Dermis blood vessel endothelial cell (primary cell): ENCODE measurements around the gene PNN. TPM values are rescaled to one million over a fixed set of nuclear protein-coding genes. Genes with fewer than 3 reads are reported as not detected.
"Not testable (repeated sequence)": the region's sequence is repeated elsewhere in the genome, so short reads cannot be mapped to it uniquely, and the experiment has no call there.

Experiments used
- DNase-seq: peaks from one replicate; pipeline ENCODE4 v3.0.0; 2010
- total RNA-seq: library from RNA; depleted of rRNA; stranded (reverse); fragments of >200 nt; gene quantifications from 2 replicates; pipeline ENCODE4 v1.2.3, GENCODE V29; 2014

PNN gene
- 22.5 and 25.4 TPM in 2 replicates for total RNA-seq

DNA sequence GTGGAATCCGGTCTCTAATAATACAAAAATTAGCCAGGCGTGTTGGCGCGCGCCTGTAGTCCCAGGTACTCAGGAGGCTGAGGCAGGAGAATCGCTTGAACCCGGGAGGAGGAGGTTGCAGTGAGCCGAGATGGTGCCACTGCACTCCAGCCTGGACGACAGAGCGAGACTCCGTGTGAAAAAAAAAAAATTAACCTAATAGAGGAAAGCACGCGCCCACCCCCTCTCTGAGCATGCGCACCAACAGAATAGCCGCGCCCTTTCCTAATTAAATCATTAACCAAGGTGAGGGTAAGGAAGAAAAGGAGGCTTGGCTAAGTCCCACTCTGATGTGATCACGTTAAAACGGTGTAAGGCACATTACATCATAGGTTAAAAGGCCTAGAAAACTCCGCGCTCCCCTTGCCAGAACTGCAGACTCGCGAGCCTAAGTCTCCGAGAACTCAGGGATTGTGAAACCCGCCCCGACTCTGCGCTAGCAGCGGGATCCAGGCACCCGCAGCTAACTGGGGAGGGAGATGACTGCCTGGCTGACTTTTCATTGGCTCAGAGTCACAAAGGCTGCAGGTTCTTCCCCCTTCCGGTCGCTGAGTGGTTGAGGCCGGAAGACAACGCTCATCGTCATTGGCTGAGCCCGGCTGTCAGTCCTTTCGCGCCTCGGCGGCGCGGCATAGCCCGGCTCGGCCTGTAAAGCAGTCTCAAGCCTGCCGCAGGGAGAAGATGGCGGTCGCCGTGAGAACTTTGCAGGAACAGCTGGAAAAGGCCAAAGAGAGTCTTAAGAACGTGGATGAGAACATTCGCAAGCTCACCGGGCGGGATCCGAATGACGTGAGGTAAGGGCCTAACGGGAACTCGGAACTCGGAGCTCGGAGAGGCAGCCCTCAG lies at the start of gene PNN:
Gene PNN (plus strand): TSS at position 695 of the 885 bp plus-strand sequence. CDS start 26 bp downstream, at position 721.
- peak; percentile 100 for DNase-seq

DNA sequence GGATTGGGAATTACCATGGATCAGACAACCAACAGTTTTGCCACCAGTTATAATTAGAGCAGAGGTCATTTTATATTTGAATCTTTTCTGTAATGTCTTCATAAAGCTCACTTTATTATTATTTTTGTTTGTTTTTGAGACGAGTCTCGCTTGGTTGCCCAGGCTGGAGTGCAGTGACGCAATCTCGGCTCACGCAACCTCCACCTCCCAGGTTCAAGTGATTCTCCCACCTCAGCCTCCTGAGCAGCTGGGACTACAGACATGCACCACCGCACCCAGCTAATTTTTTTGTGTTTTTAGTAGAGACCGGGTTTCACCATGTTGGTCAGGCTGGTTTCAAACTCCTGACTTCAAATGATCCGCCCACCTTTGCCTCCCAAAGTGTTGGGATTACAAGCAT lies 37.2 kb upstream of the PNN start:
- DNase-seq: not testable (repeated sequence)

DNA sequence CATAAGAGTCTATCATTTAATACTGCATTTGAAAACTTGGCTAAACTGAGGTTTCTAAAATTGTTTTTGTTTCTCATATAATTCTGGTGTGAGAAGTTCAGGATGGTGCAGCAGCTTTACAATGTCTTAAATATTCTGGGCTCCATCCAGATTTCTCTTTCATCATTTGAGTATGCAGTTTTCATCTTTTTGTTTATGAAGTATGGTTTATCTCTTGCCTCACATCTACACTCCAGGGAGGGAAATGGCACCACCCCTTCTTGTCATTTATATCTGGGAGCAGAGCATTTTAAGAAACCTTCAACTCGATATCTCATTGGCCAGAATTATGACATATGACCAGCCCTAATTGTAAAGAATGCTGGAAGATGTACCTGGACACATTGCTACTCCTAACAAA lies 36.6 kb upstream of the PNN start:
- DNase-seq: no peak

DNA sequence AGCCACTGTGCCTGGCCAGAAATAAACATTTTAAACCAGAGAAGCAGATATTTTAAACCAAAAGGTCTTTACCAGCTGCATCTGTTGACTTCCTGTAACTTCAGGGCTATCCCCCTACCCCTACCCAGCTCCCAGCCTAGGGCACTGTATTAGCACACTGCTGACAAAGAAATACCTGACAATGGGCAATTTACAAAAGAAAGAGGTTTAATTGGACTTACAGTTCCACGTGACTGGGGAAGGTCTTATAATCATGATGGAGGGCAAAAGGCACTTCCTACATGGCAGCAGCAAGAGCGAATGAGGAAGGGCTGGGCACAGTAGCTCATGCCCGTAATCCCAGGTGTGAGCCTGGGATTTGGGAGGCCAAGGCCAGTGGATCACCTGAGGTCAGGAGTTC lies 34.9 kb upstream of the PNN start:
- no peak for DNase-seq

DNA sequence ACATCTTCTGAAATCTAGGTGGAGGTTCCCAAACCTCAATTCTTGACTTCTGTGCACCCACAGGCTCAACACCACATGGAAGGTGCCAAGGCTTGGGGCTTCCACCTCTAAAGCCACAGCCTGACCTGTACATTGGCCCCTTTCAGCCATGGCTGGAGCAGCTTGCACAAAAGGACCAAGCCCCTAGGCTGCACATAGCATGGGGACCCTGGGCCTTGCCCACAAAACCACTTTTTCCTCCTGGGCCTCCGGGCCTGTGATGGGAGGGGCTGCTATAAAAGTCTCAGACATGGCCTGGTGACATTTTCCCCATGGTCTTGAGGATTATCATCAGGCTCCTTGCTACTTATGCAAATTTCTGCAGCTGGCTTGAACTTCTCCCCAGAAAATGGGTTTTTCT lies 33.4 kb upstream of the PNN start:
- DNase-seq: not testable (repeated sequence)

DNA sequence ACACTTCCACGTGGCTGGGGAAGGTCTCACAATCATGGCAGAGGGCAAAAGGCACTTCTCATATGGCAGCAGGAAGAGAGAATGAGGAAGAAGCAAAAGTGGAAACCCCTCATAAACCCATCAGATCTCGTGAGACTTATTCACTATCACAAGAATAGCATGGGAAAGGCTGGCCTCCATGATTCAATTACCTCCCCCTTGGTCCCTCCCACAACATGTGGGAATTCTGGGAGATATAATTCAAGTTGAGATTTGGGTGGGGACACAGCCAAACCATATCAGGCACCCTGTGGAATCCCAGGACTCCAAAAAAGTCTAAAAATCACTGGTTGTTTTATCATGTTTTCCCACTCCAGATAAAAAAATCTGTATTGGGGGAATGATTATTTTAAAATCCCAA lies 31.8 kb upstream of the PNN start:
- DNase-seq: not testable (repeated sequence)

DNA sequence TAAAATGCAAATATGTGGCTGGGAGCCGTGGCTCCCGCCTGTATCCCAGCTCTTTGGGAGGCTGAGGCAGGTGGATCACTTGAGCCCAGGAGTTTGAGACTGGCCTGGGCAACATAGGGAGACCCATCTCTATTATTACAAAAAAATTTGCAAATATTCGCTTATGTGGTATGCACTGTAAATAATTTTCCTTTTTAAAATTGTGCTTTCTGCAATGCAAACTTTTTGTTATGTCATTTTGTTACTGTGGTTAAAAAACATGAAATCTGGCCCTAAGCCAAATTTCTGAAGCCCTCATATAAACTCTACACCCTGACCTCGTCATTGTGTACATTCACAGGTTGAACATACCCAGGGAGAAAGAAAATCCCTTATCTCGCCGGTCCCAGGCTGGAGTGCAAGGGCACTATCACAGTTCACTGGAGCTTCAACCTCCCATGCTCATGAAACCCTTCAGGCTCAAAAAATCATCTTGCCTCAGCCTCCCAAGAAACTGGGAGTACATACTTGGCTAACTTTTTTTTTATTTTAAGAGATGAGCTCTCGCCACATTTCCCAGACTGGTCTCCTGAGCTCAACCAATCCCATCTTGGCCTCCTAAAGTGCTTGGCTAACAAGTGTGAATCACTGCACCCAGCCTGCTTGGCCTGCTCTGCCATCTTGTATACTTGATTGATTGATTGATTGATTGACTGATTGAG lies 29.6 kb upstream of the PNN start:
- no peak for DNase-seq

DNA sequence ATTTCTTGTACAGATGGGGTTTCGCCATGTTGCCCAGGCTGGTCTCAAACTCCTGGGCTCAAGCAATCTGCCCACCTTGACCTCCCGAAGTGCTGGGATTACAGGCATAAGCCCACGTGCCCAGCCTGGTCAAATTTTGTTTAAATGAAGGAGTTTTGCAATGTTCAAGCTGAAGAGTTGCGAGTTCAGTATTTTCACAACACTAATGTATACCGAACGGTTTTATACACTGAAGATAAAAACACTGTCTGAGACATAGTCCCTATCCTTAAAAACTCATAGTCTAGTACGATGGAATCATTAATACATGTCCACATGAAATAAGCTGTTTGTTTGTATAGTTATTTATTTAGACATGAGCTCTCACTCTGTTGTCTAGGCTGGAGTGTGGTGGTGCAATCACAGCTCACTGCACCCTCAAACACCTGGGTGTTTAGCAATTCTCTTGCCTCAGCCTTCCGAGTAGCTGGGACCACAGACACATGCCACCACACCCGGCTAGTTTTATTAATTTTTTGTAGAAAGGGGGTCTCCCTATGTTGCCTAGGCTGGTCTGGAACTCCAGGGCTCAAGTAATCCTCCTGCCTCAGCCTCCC lies 20.4 kb upstream of the PNN start:
- no peak for DNase-seq

DNA sequence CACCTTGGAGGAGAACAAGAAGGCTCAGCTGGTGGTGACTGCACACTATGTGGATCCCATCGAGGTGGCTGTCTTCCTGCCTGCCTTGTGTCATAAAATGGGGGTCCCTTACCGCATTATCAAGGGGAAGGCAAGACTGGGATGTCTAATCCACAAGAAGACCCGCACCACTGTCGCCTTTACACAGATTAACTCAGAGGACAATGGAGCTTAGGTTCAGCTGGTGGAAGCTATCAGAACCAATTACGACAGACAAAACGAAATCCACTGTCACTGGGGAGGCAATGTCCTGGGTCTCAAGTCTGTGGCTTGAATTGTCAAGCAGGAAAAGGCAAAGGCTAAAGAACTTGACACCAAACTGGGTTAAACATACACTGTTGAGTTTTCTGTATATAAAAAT lies 17.6 kb upstream of the PNN start:
- no peak for DNase-seq

DNA sequence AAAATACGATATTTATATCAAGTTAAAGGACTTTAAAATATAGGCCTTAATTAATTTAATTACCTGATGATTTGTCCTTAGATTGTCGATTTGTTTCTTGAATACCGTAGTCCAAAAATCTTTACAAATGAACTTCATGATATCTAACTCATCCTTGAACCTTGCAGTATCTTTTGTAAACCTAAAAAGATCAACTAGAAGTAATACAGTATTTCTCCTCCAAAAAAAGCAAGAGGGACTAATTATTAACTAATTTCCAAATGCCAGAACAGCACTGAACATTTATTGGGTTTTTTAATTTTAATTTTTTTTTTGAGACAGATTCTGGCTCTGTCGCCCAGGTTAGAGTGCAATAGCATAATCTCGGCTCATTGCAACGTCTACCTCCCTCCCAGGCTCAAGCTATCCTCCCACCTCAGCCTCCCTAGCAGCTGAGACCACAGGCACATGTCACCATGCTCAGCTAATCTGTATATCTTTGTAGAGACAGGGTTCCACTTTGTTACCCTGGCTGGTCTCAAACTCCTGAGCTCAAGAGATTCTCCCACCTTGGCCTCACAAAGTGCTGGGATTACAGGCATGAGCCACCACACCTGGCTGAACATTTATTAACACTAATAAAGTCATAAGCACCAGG lies 16.7 kb upstream of the PNN start:
- DNase-seq: no peak

DNA sequence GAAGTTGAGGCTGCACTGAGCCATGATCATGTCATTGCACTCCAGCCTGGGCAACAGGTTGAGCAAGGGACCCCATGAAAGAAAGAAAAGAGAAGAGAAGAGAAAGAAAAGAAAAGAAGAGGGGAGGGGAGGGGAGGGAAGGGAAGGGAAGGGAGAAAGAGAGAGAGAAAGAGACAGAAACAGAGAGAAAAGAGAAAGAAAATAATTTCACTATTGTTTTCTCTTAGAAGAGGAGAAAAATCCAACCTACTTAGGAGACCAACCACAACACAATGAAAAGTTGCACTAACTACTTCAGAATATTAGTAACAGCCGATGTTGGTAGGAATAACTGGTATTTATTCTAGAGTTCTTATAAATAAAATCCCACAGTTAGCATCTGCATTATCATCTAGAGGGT lies 14.6 kb upstream of the PNN start:
- no peak for DNase-seq

DNA sequence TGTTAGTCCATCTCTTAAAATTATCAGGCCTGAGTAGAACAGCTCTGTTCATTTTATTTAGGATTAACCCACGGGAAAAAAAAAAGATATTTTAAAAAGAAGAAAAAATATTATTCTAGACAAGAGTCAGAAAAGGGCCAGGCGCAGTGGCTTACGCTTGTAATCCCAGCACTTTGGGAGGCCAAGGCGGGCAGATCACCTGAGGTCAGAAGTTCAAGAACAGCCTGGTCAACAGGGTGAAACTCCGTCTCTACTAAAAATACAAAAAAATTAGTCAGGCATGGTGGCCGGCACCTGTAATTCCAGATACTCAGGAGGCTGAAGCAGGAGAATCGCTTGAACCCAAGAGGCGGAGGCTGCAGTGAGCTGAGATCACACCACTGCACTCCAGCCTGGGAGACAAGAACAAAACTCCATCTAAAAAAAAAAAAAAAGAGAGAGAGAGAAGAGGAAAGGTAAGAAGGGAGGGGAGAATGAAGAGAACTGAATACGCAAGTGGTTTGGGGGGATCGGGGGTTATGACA lies 7.2 kb upstream of the PNN start:
- DNase-seq: not testable (repeated sequence)

DNA sequence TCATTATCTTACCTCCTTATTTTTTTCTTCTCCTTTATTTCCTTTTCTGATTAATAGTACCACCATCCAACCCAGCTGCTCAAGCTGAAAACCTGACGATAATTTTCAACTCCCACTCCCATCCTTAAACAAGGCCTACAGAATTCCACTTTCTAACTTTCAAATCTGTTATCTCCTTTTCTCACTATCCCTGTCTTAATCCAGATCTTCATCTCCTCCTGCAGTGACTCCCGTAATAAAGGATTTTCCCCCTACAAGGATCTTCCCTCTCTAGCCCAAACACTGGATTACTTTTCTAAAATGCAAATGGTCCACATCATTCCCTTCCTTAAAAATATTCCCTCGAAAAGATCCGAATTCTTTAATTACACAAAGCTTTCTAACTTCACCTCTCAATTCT lies 6.5 kb upstream of the PNN start:
- DNase-seq: no peak

DNA sequence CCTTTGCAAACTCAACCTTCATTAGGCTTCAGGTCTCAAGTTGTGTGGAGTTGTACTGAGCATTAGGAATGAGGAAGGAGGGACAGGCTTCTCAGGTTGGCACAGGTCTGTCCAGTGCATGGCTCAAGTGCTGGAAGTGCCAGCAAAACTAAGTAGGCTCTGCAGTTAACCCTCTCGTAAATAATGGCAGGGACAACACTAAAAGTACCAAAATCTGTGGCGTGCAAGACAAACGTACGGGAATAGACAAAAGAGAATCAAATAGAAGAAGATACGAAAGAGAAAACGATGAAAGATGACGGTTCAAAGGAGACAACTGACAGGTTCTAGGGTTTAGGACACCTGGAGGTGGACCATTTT lies 5.5 kb upstream of the PNN start:
- peak; percentile 34 for DNase-seq

DNA sequence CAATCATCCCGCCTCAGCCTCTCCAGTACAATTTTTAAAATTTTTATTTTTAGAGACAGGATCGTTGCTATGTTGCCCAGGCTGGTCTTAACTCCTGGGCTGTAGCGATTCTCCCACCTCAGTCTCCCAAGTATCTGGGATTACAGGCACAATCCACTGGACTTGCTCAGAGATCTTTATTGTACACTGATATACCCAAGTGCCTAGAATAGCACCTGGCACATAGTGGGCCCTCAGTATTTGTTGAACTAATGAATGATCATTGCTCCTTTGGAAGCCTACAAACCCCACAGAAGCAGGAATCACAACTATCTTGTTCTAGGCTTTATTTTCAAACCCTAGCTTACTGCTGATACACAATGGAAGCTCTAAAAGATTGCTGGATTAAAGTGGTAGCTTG lies 1.9 kb upstream of the PNN start:
- no peak for DNase-seq

DNA sequence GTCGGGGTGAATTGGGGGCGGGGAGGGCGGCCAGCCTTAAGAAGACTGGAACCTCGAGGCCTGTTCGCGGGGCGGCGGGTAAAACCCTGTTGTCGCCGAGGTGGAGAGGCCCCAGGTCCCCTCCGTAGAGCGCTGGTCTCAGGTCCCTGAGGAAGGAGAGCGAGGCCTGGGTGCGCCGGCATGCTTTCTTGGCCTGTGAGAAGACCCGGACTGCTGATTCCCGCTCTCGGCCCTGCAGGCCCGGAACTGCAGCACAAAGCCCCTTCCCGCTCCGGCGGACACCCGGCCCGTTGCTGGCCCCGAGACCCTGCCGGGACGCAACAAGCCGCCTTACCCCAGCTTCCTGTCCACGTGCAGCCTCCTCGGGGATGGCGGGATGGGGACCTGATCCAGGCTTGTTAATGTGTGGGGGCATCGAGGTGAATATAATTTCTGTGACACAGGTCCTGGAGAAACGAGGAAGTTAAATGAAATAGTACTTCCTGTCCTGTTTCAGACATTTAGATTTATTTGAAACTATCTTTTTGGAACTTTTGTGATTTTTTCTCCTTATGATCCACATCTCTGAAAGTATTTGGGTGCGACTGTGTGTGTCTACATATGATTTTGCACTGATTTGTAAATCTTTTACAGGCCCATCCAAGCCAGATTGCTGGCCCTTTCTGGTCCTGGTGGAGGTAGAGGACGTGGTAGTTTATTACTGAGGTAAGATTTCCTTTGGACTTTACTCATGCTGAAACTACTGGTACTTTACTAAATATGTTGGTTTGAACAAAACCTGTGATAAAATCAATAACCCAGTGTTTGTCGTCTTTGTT lies 600 bp downstream of the PNN start:
- peak; percentile 61 for DNase-seq

DNA sequence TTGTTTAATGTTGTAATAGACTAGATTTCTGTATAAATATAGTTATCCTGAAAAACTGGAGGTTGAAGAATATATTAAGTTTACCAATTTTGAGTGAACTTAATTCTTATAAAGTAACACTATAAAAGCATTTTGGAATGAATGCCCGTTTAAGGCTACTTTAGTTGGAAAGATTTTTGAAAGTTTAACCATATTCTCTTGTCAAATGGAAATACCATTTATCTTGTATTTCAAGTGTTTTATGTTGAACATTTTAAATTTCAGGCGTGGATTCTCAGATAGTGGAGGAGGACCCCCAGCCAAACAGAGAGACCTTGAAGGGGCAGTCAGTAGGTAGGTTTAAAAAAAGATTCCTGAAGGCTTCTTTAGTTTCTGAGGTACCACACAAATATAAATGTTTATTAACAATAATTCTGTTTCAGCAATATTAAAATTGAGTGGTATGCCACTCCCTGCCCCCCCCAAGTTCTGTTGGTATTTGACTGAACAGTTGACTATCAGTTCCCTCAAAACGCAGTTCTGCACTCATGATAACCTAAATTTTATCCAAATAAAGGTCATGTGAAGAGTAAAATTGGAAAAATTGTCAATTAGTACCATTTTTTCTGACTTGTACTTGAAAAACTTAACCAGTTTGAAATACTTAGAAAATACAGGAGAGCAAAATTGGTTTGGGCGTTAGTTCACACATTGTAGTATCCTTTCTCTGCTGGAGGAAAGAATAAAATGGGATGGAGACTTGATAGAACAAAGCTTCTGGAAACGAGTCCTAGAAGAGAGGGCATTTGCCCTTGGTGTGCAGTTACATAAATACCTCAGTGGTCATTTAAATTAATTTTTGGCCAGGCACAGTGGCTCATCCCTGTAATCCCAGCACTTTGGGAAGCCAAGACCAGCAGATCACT lies 1.5 kb downstream of the PNN start:
- DNase-seq: no peak

DNA sequence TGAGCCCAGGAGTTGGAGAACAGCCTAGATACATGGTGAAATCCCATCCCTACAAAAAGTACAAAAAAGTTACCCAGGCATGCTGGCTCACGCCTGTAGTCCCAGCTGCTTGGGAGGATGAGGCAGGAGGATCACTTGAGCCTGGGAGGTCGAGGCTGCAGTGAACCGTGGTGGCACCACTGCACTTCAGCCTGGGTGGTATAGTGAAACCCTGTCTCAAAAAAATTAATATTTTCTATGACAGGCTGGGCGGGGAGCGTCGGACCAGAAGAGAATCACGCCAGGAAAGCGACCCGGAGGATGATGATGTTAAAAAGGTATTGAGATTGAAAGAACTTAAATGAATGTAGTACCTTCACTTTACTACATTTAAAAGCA lies 2.1 kb downstream of the PNN start:
- no peak for DNase-seq

DNA sequence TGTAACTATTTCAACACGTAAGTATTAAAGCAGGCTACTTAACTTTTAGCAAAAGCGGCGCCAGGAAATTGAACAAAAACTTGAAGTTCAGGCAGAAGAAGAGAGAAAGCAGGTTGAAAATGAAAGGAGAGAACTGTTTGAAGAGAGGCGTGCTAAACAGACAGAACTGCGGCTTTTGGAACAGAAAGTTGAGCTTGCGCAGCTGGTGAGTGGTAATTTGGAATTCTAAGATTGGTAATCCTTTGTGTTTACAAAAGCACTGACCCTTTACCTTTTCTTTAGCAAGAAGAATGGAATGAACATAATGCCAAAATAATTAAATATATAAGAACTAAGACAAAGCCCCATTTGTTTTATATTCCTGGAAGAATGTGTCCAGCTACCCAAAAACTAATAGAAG lies 4.0 kb downstream of the PNN start:
- no peak for DNase-seq

DNA sequence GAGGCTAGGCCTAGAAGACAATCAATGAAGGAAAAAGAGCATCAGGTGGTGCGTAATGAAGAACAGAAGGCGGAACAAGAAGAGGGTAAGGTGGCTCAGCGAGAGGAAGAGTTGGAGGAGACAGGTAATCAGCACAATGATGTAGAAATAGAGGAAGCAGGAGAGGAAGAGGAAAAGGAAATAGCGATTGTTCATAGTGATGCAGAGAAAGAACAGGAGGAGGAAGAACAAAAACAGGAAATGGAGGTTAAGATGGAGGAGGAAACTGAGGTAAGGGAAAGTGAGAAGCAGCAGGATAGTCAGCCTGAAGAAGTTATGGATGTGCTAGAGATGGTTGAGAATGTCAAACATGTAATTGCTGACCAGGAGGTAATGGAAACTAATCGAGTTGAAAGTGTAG lies 5.5 kb downstream of the PNN start:
- DNase-seq: no peak
